ENCODE measurements around the gene STAT5B. TPM values are rescaled to one million over a fixed set of nuclear protein-coding genes. Genes with fewer than 3 reads are reported as not detected.
"Not testable (repeated sequence)": the region's sequence is repeated elsewhere in the genome, so short reads cannot be mapped to it uniquely, and the experiment has no call there.

Gene STAT5B
- total RNA-seq, 3 donors from 2014 or later = 97.2 to 130 (median 101) TPM

- DNase-seq (ENCODE audit: low spot score in 2 of 2) = no peak
- Histone ChIP-seq H3K27ac (no peak overlapping the region), H3K36me3 (no peaks in the 10 kb centered on the region), H3K4me3 (no peak overlapping the region), H3K27me3 (no peaks in the 10 kb centered on the region), H3K9me3 (no peaks in the 10 kb centered on the region), H3K4me1 (no peaks in the 10 kb centered on the region)
- TF ChIP-seq POLR2AphosphoS5 (IDR thresholded peaks at IDR 0.05) (no peak), CTCF (IDR thresholded peaks at IDR 0.05) (no peak), POLR2A (IDR thresholded peaks at IDR 0.05) (no peak)
- intact Hi-C loops (cut with DNase I; ENCODE audit: low total_unique reads) = loop anchor here (10.0 kb wide), 1 partner anchor 1736 kb away; the partner anchor contains the start of gene CCR7
These were observed 24.8 kb upstream of the STAT5B start for GRCh38 chr17:42301022-42301421.

DNA sequence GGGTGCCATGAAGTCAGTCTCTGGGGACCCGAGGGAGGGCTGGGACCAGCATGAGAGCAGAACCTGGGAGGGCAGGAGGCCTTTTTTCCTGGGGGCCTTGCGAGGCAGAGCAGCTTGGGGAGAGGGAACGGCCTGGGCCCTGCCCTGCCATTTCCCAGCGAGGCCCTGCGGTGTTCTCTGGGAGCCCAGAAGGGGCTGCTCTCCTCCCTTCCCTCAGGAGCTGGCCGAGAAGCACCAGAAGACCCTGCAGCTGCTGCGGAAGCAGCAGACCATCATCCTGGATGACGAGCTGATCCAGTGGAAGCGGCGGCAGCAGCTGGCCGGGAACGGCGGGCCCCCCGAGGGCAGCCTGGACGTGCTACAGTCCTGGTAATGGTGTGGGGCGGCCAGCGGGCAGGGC, 23.7 kb upstream of the STAT5B start:
- H3K36me3 ChIP-seq; H3K27me3 ChIP-seq; H3K4me3 ChIP-seq; H3K27ac ChIP-seq; H3K9me3 ChIP-seq; DNase-seq (ENCODE audit: low spot score in 2 of 2); H3K4me1 ChIP-seq: not testable (repeated sequence)
- intact Hi-C loops (cut with DNase I; ENCODE audit: low total_unique reads) = loop anchor here (10.0 kb wide), 1 partner anchor 1735 kb away; the partner anchor contains the start of gene CCR7

DNA sequence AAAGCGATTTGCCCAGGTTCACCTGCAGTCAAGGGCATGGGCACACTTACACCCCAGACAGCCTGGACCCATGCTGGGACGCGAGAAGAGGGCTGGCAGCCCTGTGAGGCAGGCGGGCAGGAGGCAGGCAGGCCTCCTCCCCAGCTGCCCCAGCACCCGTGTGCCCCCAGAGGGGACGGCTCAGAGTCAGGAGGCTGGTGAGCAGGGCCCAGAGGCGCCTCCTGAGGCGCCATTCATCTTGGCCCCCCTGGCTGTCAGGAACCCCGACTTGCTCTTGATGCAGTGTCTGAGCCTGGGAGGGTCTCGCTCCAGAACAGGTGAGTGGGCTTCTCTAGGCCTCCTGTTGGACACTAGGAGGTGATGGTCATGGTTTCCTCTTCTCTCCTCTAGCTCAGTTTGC, 23.2 kb upstream of the STAT5B start:
- intact Hi-C loops (cut with DNase I; ENCODE audit: low total_unique reads); H3K4me3 ChIP-seq; H3K27ac ChIP-seq; H3K4me1 ChIP-seq; H3K36me3 ChIP-seq; DNase-seq (ENCODE audit: low spot score in 2 of 2); H3K27me3 ChIP-seq; H3K9me3 ChIP-seq: not testable (repeated sequence)

GRCh38 chr17:42297775-42298174, 21.6 kb upstream of the STAT5B start:
- H3K9me3 ChIP-seq; H3K27ac ChIP-seq; H3K36me3 ChIP-seq; H3K4me1 ChIP-seq; H3K27me3 ChIP-seq; intact Hi-C loops (cut with DNase I; ENCODE audit: low total_unique reads); H3K4me3 ChIP-seq; DNase-seq (ENCODE audit: low spot score in 2 of 2): not testable (repeated sequence)

- no peak for DNase-seq (ENCODE audit: low spot score in 2 of 2)
- Histone ChIP-seq H3K4me1 (no peaks in the 10 kb centered on the region), H3K27me3 (no peaks in the 10 kb centered on the region), H3K36me3 (no peaks in the 10 kb centered on the region), H3K27ac (no peak overlapping the region), H3K9me3 (no peaks in the 10 kb centered on the region), H3K4me3 (no peak overlapping the region)
- intact Hi-C loops (cut with DNase I; ENCODE audit: low total_unique reads) = no loop called here
- TF ChIP-seq POLR2A (IDR thresholded peaks at IDR 0.05) (no peak), CTCF (IDR thresholded peaks at IDR 0.05) (no peak), POLR2AphosphoS5 (IDR thresholded peaks at IDR 0.05) (no peak)
These were observed 19.8 kb upstream of the STAT5B start for GRCh38 chr17:42296012-42296411.

- no peak for TF ChIP-seq POLR2A (IDR thresholded peaks at IDR 0.05)
- no peak for TF ChIP-seq POLR2AphosphoS5 (IDR thresholded peaks at IDR 0.05)
- TF ChIP-seq CTCF (IDR thresholded peaks at IDR 0.05) = no peak
- peak; percentile 57 to 77 for DNase-seq (ENCODE audit: low spot score in 2 of 2)
- intact Hi-C loops (cut with DNase I; ENCODE audit: low total_unique reads) = no loop called here
These were observed 18.5 kb upstream of the STAT5B start for GRCh38 chr17:42294469-42295398.

More at GRCh38 chr17:42294469-42295398, 18.5 kb upstream of the STAT5B start:
- Histone ChIP-seq H3K9me3 (no peaks in the 10 kb centered on the region), H3K27ac (peak overlapping the region; percentile 40 to 48), H3K27me3 (no peaks in the 10 kb centered on the region), H3K36me3 (no peaks in the 10 kb centered on the region), H3K4me3 (no peak overlapping the region), H3K4me1 (peaks cover 0 to under 1% of the 10 kb centered on the region in 2 donors)
